Spleen (tissue), 11 donors: Measurements from ENCODE around the gene RANBP3. TPM values are rescaled to one million over a fixed set of nuclear protein-coding genes. Genes with fewer than 3 reads are reported as not detected.
A peak's percentile ranks its signal among the peaks of the same experiment; 100 is the strongest.

Experiments
- DNase-seq: peaks from one replicate; pipeline ENCODE4 v3.0.0-alpha.2; 2020
- H3K27ac ChIP-seq, 8 donors: fragments of 200-600 bp; sonication (generic) in 7 of 8; 1 replicate in 4 of 8; 2 replicates in 4 of 8; pipeline versions ENCODE4 v1.5.0 to v1.8.0; 2016 to 2021; ENCODE audit warnings: inconsistent platforms in 4 of 8, mild to moderate bottlenecking in 4 of 8, moderate library complexity in 1 of 8
- H3K27me3 ChIP-seq, 7 donors: fragments of 200-600 bp; sonication (generic) in 6 of 7; replicated peaks in 1 of 7; 1 replicate in 4 of 7; 2 replicates in 3 of 7; pipeline versions ENCODE4 v1.5.0 to v1.8.0; 2016 to 2021; ENCODE audit warnings: inconsistent platforms in 3 of 7, mild to moderate bottlenecking in 1 of 7
- H3K36me3 ChIP-seq, 6 donors: fragments of 200-600 bp; sonication (generic) in 5 of 6; 1 replicate in 4 of 6; 2 replicates in 2 of 6; pipeline versions ENCODE4 v1.5.0 to v1.8.0; 2016 to 2021; ENCODE audit warnings: inconsistent platforms in 2 of 6
- H3K4me1 ChIP-seq, 6 donors: fragments of 200-600 bp; sonication (generic) in 5 of 6; 1 replicate in 3 of 6; 2 replicates in 3 of 6; pipeline versions ENCODE4 v1.5.0 to v1.8.0; 2016 to 2021; ENCODE audit warnings: inconsistent platforms in 3 of 6
- H3K4me3 ChIP-seq, 8 donors: fragments of 200-600 bp; sonication (generic) in 7 of 8; 1 replicate in 4 of 8; 2 replicates in 4 of 8; pipeline versions ENCODE4 v1.5.0 to v1.8.0; 2016 to 2021; ENCODE audit warnings: inconsistent platforms in 4 of 8, mild to moderate bottlenecking in 4 of 8, moderate library complexity in 2 of 8
- H3K9me3 ChIP-seq, 8 donors: fragments of 200-600 bp; sonication (generic) in 7 of 8; 1 replicate in 4 of 8; 2 replicates in 4 of 8; pipeline versions ENCODE4 v1.5.0 to v1.8.0; 2016 to 2021; ENCODE audit warnings: inconsistent platforms in 4 of 8
- POLR2A ChIP-seq, 3 donors: fragments of 450-650 bp; IDR thresholded peaks; one replicate each; pipeline ENCODE4 v1.5.1; 2017; ENCODE audit warnings: antibody characterized with exemption in 3 of 3, mild to moderate bottlenecking in 1 of 3
- POLR2AphosphoS5 ChIP-seq, 3 donors: sonication (generic); formaldehyde crosslinking; IDR thresholded peaks; one replicate each; pipeline ENCODE4 v1.5.1; 2017; ENCODE audit warnings: antibody characterized with exemption in 3 of 3
- whole genome bisulfite sequencing, 5 donors: extraction: QIAGEN DNeasy Blood & Tissue Kit in 3 of 5; methylation state at CpG; one replicate each; pipeline versions ENCODE4 v1.1.5 to v1.1.7; 2013 to 2018; 5-methylcytosine and 5-hydroxymethylcytosine counted together
- intact Hi-C: fragments of 100-400 bp; cut with DNase I; formaldehyde crosslinking; loops from one replicate; pipeline ENCODE4 v1.15.0; 2023; ENCODE audit warnings: low total_unique reads
- polyA plus RNA-seq, 3 donors: library from polyadenylated mRNA; stranded (reverse); fragments of 200-250 nt; gene quantifications; one replicate each; pipeline ENCODE4 v1.2.1, GENCODE V29; 2013
- total RNA-seq, 7 donors: library from RNA; depleted of rRNA in 3 of 7; stranded (reverse); fragments of >200 nt in 3 of 7; fragmentation: NEBNext Ultra II Directional in 4 of 7; extraction: Animal tissue kit (Norgen Biotek cat#: 25700) in 4 of 7; gene quantifications; one replicate each; pipeline versions ENCODE4 v1.1.0 to v1.2.1, GENCODE V29; 2016 to 2021
- TF ChIP-seq, protein P1 (sequence below), 11 experiments: fragments of 200-600 bp in 7 of 11; fragments of 450-650 bp in 4 of 11; sonication (generic) in 4 of 11; IDR thresholded peaks in 8 of 11; conservative IDR thresholded peaks in 3 of 11; 1 replicate in 7 of 11; 2 replicates in 4 of 11; pipeline versions ENCODE4 v1.4.0 to v1.8.0; 2016 to 2021; ENCODE audit warnings: antibody characterized with exemption in 11 of 11, inconsistent platforms in 4 of 11, mild to moderate bottlenecking in 1 of 11
- donor health status: healthy with polysubstance abuse.
- donor health status: DM: no; HTN: no; CAD: no; lungs with moderate emphysema.
- donor health status: DM: no; HTN: no; CAD: no.
- donor health status: Bipolar disorder and iron deficiency.
- donor health status: healthy.
- donor health status: DM: no; HTN: no; CAD: no.
- donor health status: DM: yes; HTN: yes; CAD: no.

The RANBP3 gene
- total and polyA plus RNA-seq, 10 donors = 27.5 to 92.9 (median 69.8) TPM

DNA sequence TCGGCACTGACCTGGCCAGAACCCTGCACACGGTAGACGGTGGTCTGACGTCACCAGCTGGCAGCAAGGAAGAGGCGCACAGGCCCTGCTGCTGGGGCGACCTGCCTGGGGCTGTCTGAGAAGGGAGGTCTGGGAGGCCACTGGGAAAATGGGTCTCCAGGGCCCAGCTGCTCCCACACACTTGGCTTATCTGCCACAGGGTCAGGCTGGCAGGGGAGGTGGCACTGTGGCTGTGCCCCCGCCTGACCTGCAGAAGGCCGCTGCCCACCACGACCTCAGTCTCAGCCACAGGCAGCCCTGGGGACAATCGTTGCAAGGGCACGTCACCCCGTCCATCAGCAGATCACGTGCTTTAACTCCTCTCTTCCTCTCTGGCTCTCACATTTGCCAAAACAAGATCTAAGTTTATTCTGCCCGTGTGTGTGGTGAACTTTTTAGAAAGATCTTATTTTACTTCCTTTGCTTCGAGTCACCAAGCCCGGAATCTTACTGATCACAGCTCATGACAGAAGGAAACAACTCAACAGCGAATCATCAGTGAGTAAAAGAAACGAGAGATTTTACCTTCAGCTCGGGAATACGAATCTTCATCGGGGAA, 45.2 kb upstream of the RANBP3 start:
- Histone ChIP-seq H3K27ac (peak overlapping the region in 4 of 8 donors; percentile 11 to 50 (median 32)), H3K36me3 (peaks cover 0 to 37% (median 0%) of the 10 kb centered on the region in 6 donors), H3K9me3 (no peaks in the 10 kb centered on the region), H3K4me3 (no peak overlapping the region), H3K27me3 (peaks cover 0 to 13% (median 0%) of the 10 kb centered on the region in 7 donors), H3K4me1 (peaks cover 0 to 12% (median 7%) of the 10 kb centered on the region in 6 donors)
- peak; percentile 40 for DNase-seq
- intact Hi-C loops = no loop called here
- WGBS, 5 donors = 71 to 82% (median 75%) methylated on average over 19 to 21 of the region's 21 CpGs
- peak in 1 of 3 donors; percentile 9 for TF ChIP-seq POLR2AphosphoS5 (IDR thresholded peaks at IDR 0.05)
- TF ChIP-seq POLR2A (IDR thresholded peaks at IDR 0.05) = no peak

DNA sequence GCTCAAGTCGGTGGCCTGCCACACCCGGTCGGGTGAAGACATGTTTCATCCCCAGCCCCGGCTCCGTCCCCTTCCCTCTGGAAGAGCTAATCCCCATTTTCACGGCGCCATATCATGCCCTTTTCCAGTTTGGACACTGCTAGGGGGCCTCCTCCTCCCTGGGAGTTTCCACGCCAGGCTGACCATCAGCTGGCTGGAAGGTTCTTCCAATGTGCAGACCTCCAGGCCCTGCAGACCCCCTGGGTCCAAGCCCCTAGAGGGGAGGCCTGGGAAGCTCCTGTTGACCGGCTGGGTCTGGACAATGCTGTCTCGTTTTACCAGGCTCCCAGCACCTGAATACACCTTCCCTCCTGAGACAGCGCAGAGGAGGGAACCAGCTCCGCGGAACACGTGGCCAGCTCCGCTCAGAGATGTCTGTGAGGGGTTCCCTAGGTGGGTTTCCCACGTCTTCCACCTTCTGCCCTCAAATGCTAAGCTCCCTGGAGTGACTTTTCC, 44.7 kb upstream of the RANBP3 start:
- H3K4me1 ChIP-seq = peaks cover 0 to 12% (median 7%) of the 10 kb centered on the region in 6 donors
- no peak overlapping the region for H3K4me3 ChIP-seq
- peak overlapping the region in 4 of 8 donors; percentile 11 to 50 (median 32) for H3K27ac ChIP-seq
- WGBS, 5 donors = 56 to 85% (median 65%) methylated on average over 10 to 16 of the region's 16 CpGs
- TF ChIP-seq, protein P1, sequence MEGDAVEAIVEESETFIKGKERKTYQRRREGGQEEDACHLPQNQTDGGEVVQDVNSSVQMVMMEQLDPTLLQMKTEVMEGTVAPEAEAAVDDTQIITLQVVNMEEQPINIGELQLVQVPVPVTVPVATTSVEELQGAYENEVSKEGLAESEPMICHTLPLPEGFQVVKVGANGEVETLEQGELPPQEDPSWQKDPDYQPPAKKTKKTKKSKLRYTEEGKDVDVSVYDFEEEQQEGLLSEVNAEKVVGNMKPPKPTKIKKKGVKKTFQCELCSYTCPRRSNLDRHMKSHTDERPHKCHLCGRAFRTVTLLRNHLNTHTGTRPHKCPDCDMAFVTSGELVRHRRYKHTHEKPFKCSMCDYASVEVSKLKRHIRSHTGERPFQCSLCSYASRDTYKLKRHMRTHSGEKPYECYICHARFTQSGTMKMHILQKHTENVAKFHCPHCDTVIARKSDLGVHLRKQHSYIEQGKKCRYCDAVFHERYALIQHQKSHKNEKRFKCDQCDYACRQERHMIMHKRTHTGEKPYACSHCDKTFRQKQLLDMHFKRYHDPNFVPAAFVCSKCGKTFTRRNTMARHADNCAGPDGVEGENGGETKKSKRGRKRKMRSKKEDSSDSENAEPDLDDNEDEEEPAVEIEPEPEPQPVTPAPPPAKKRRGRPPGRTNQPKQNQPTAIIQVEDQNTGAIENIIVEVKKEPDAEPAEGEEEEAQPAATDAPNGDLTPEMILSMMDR (IDR thresholded peaks at IDR 0.05 in 8 of 11, conservative IDR thresholded peaks at IDR 0.05 in 3 of 11) = peak in 6 of 11 experiments; percentile 20 to 62 (median 48)
- TF ChIP-seq POLR2AphosphoS5 (IDR thresholded peaks at IDR 0.05) (no peak), POLR2A (IDR thresholded peaks at IDR 0.05) (no peak)
- peaks cover 0 to 13% (median 0%) of the 10 kb centered on the region in 7 donors for H3K27me3 ChIP-seq
- peaks cover 0 to 37% (median 0%) of the 10 kb centered on the region in 6 donors for H3K36me3 ChIP-seq
- no peak for DNase-seq
- no peaks in the 10 kb centered on the region for H3K9me3 ChIP-seq
- intact Hi-C loops = loop anchor here (1.0 kb wide), 1 partner anchor 35 kb away; no protein-coding TSS in a partner anchor

DNA sequence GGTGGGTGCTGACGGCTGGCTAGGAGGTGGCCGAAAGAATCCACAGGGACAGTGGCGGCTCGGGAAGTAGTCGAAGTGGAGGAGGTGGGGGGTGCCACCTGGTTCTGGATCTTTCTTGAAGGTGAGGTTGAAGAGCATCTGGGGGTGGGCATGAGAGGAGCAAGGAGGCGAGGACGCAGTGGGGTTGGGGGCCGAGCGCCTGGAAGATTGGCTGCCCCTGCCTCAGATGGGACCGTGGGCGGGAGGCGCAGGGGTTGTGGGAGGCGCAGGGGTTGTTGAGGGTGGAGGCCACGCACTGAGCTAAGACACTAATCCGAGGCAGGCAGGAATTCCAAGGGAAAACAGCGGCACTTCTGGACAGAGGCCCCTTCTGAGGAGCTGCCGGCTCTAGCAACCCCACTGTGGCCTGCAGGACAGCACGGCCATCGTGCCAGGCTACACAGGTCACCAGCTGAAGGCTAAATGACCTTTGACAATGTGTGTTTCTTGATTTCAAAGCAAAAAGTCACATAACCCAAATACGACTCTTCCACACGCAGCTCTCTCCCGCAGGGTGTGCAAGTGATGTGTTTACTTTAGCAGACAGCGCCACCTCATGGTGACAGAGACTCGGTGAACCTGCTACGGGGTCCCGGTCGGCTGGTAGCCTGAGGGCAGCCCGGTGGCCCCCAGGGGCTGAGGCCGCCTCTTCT, 44.1 kb upstream of the RANBP3 start:
- 52 to 73% (median 54%) methylated on average over 22 to 29 of the region's 29 CpGs for WGBS, 5 donors
- Histone ChIP-seq H3K4me3 (no peak overlapping the region), H3K9me3 (no peaks in the 10 kb centered on the region), H3K27ac (peak overlapping the region in 1 of 8 donors; percentile 37), H3K4me1 (peaks cover 0 to 12% (median 7%) of the 10 kb centered on the region in 6 donors), H3K36me3 (peaks cover 0 to 31% (median 0%) of the 10 kb centered on the region in 6 donors), H3K27me3 (peaks cover 0 to 13% (median 0%) of the 10 kb centered on the region in 7 donors)
- peak; percentile 86 for DNase-seq
- intact Hi-C loops = loop anchor here (1.0 kb wide), 1 partner anchor 35 kb away; no protein-coding TSS in a partner anchor
- TF ChIP-seq, protein P1 (IDR thresholded peaks at IDR 0.05 in 8 of 11, conservative IDR thresholded peaks at IDR 0.05 in 3 of 11) = peak; percentile 59 to 90 (median 81)
- TF ChIP-seq POLR2AphosphoS5 (IDR thresholded peaks at IDR 0.05) = peak in 1 of 3 donors; percentile 16
- no peak for TF ChIP-seq POLR2A (IDR thresholded peaks at IDR 0.05)

DNA sequence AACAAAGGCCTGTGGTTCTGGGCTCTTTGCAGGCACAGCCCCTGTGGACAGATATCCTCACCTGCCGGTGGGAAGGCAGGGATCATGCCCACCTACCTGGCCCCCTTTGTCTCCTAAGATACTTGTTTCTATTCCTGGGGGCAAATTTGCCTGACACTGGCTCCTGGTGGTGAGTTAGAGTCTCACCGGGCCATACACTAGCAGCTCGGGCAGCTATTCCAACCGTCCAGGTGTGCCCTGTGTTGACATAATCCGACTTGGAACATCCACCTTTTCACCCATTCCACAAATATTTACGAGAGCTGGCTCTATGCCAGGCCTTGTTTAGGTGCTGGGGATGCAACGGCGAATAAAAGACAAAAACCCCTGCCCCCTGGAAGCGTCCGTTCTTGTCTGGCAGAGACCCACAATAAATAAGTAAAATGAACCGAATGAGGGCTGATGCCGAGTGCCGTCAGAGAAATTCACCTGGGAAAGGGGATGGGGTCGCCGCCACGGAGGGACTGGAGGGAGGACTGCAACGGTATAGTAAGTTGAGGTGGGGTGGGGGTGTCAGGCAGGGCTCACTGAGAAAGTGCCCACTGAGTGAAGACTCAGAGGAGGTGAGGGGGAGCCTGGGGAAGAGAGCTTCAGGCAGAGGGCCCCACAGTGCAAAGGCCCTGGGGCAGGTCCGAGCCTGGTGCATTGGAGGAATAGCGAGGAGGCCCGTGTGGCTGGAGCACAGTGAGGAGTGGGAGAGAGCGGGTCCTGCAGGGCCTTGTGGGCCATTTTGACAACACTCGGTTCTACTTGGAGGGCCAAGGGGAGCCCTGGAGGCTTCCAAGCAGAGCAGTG, 43.2 kb upstream of the RANBP3 start:
- WGBS, 5 donors = 89 to 95% (median 93%) methylated on average over 22 of the region's 22 CpGs
- Histone ChIP-seq H3K27ac (no peak overlapping the region), H3K4me3 (no peak overlapping the region), H3K9me3 (no peaks in the 10 kb centered on the region), H3K4me1 (peaks cover 0 to 12% (median 7%) of the 10 kb centered on the region in 6 donors), H3K27me3 (peaks cover 0 to 13% (median 0%) of the 10 kb centered on the region in 7 donors), H3K36me3 (peaks cover 0 to 23% (median 0%) of the 10 kb centered on the region in 6 donors)
- TF ChIP-seq, protein P1 (IDR thresholded peaks at IDR 0.05 in 8 of 11, conservative IDR thresholded peaks at IDR 0.05 in 3 of 11) = no peak
- TF ChIP-seq POLR2AphosphoS5 (IDR thresholded peaks at IDR 0.05) (no peak), POLR2A (IDR thresholded peaks at IDR 0.05) (no peak)
- peak; percentile 25 for DNase-seq
- intact Hi-C loops = no loop called here
